Fibroblast of lung (primary cell): ENCODE measurements around the gene PACRG. TPM values are rescaled to one million over a fixed set of nuclear protein-coding genes. Genes with fewer than 3 reads are reported as not detected.
A peak's percentile ranks its signal among the peaks of the same experiment; 100 is the strongest.

Experiments used
- DNase-seq, 2 donors: peaks; one replicate each; pipeline versions ENCODE4 v3.0.0 to v3.0.0-alpha.2; 2010; ENCODE audit warnings: low read depth in 2 of 2
- H2AFZ ChIP-seq: 2 replicates; pipeline ENCODE4 v1.5.1; 2012; ENCODE audit warnings: low read length, control low read depth, inconsistent platforms
- H3K27ac ChIP-seq: 2 replicates; pipeline ENCODE4 v1.5.1; 2011; ENCODE audit warnings: low read length, control low read depth; ENCODE audit not compliant: insufficient read depth
- H3K27me3 ChIP-seq: 2 replicates; pipeline ENCODE4 v1.5.1; 2011; ENCODE audit warnings: mild to moderate bottlenecking, low read length; ENCODE audit not compliant: control insufficient read depth, insufficient read depth
- H3K36me3 ChIP-seq: 2 replicates; pipeline ENCODE4 v1.5.1; 2011; ENCODE audit warnings: low read length; ENCODE audit not compliant: control insufficient read depth, insufficient read depth
- H3K4me1 ChIP-seq: 2 replicates; pipeline ENCODE4 v1.5.1; 2011; ENCODE audit warnings: low read length; ENCODE audit not compliant: control insufficient read depth, insufficient read depth; ENCODE audit errors: extremely low read depth
- H3K4me2 ChIP-seq: 2 replicates; pipeline ENCODE4 v1.5.1; 2011; ENCODE audit warnings: low read length, control low read depth; ENCODE audit not compliant: insufficient read depth; ENCODE audit errors: extremely low read depth
- H3K4me3 ChIP-seq, 4 experiments: fragments of 200-600 bp in 1 of 4; sonication (generic) in 1 of 4; replicated peaks in 1 of 4; 2 replicates each; pipeline ENCODE4 v1.5.1; 2011 to 2016; ENCODE audit warnings: low read length in 4 of 4, low read depth in 3 of 4, mild to moderate bottlenecking in 3 of 4, control low read depth in 2 of 4, inconsistent platforms in 1 of 4, mixed read lengths in 1 of 4; ENCODE audit not compliant: insufficient read depth in 1 of 4; ENCODE audit errors: control extremely low read depth in 1 of 4
- H3K79me2 ChIP-seq: 2 replicates; pipeline ENCODE4 v1.5.1; 2012; ENCODE audit warnings: mild to moderate bottlenecking, low read length, inconsistent platforms; ENCODE audit not compliant: control insufficient read depth, insufficient read depth
- H3K9ac ChIP-seq: 2 replicates; pipeline ENCODE4 v1.5.1; 2011; ENCODE audit warnings: mild to moderate bottlenecking, low read length, control low read depth; ENCODE audit not compliant: insufficient read depth
- H3K9me3 ChIP-seq: 2 replicates; pipeline ENCODE4 v1.5.1; 2012; ENCODE audit warnings: low read depth, low read length; ENCODE audit not compliant: control insufficient read depth, insufficient read depth
- H4K20me1 ChIP-seq: 2 replicates; pipeline ENCODE4 v1.5.1; 2011; ENCODE audit warnings: low read length; ENCODE audit not compliant: control insufficient read depth, insufficient read depth; ENCODE audit errors: extremely low read depth
- EZH2 ChIP-seq: IDR thresholded peaks from 2 replicates; pipeline ENCODE4 v1.5.1; 2012; ENCODE audit warnings: low read length, control low read depth, mild to moderate bottlenecking; ENCODE audit errors: missing control alignments
- polyA plus RNA-seq, 2 donors: library from polyadenylated mRNA; depleted of rRNA in 1 of 2; stranded (reverse) in 1 of 2; unstranded in 1 of 2; fragments of >200 nt; gene quantifications; 2 replicates each; pipeline ENCODE4 v1.2.1, GENCODE V29; 2011 to 2012; ENCODE audit warnings: missing spikeins in 1 of 2
- total RNA-seq: library from RNA; depleted of rRNA; stranded (reverse); fragments of >200 nt; gene quantifications from 2 replicates; pipeline ENCODE4 v1.2.1, GENCODE V29; 2014
- TF ChIP-seq, protein P1 (sequence below), 2 donors: IDR thresholded peaks in 1 of 2; conservative IDR thresholded peaks in 1 of 2; 1 replicate in 1 of 2; 2 replicates in 1 of 2; pipeline ENCODE4 v1.5.1; 2011 to 2012; ENCODE audit warnings: low read length in 2 of 2, control low read depth in 1 of 2, inconsistent platforms in 1 of 2, low read depth in 1 of 2, mild to moderate bottlenecking in 1 of 2

PACRG gene
- total and polyA plus RNA-seq, 2 donors (not counting 1 experiment from before 2014, with no cell fraction given), result 0.30 to 0.66 TPM

DNA sequence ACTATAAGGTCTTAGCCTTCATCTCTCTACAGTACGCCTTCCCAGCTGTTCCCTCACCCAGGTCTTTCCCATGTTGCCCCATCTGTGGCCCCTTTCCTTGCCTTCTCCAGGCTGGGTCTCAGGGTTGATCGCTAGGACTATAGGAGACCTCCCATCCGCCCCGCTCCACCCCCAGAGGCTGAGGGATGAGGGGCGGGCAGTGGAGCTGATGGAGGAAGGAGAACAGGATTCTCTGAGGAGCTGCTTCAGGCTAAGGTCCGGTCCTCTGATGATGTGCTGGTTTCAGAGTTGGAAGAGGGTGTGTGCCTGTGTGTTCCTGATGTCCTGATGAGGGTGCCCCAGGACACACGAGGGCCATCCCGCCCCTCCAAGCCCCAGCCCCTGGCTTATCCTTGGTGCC is 531.9 kb downstream of the PACRG start:
- Histone ChIP-seq H2AFZ (no peak overlapping the region), H3K36me3 (no peaks in the 10 kb centered on the region), H3K4me1 (no peaks in the 10 kb centered on the region), H3K4me2 (no peak overlapping the region), H3K4me3 (no peak overlapping the region), H3K27me3 (no peaks in the 10 kb centered on the region), H4K20me1 (no peaks in the 10 kb centered on the region), H3K27ac (no peak overlapping the region), H3K9me3 (no peaks in the 10 kb centered on the region), H3K79me2 (no peaks in the 10 kb centered on the region), H3K9ac (no peak overlapping the region)
- TF ChIP-seq, protein P1, sequence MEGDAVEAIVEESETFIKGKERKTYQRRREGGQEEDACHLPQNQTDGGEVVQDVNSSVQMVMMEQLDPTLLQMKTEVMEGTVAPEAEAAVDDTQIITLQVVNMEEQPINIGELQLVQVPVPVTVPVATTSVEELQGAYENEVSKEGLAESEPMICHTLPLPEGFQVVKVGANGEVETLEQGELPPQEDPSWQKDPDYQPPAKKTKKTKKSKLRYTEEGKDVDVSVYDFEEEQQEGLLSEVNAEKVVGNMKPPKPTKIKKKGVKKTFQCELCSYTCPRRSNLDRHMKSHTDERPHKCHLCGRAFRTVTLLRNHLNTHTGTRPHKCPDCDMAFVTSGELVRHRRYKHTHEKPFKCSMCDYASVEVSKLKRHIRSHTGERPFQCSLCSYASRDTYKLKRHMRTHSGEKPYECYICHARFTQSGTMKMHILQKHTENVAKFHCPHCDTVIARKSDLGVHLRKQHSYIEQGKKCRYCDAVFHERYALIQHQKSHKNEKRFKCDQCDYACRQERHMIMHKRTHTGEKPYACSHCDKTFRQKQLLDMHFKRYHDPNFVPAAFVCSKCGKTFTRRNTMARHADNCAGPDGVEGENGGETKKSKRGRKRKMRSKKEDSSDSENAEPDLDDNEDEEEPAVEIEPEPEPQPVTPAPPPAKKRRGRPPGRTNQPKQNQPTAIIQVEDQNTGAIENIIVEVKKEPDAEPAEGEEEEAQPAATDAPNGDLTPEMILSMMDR (conservative IDR thresholded peaks at IDR 0.05 in 1 of 2, IDR thresholded peaks at IDR 0.05 in 1 of 2; ENCODE audit: low read depth in 1 of 2, low read length in 2 of 2), result no peak
- no peak for TF ChIP-seq EZH2
- no peak for DNase-seq

- DNase-seq, result peak; percentile 14 to 41
- no peaks in the 10 kb centered on the region for H3K9me3 ChIP-seq
- H3K36me3 ChIP-seq, result no peaks in the 10 kb centered on the region
- no peak overlapping the region for H3K9ac ChIP-seq
- H4K20me1 ChIP-seq, result no peaks in the 10 kb centered on the region
- no peaks in the 10 kb centered on the region for H3K27me3 ChIP-seq
- peak overlapping the region in 1 of 4 experiments; percentile 42 for H3K4me3 ChIP-seq
- H2AFZ ChIP-seq, result no peak overlapping the region
- TF ChIP-seq EZH2, result no peak
- TF ChIP-seq, protein P1 (conservative IDR thresholded peaks at IDR 0.05 in 1 of 2, IDR thresholded peaks at IDR 0.05 in 1 of 2; ENCODE audit: low read depth in 1 of 2, low read length in 2 of 2), result no peak
- H3K4me1 ChIP-seq, result no peaks in the 10 kb centered on the region
- H3K4me2 ChIP-seq, result no peak overlapping the region
- no peaks in the 10 kb centered on the region for H3K79me2 ChIP-seq
- H3K27ac ChIP-seq, result no peak overlapping the region
These were observed 532.5 kb downstream of the PACRG start for GRCh38 chr6:163260111-163260895.

GRCh38 chr6:163260911-163261310 is 533.1 kb downstream of the PACRG start:
- Histone ChIP-seq H3K4me1 (no peaks in the 10 kb centered on the region), H3K27ac (no peak overlapping the region), H4K20me1 (no peaks in the 10 kb centered on the region), H3K79me2 (no peaks in the 10 kb centered on the region), H3K9ac (no peak overlapping the region), H2AFZ (no peak overlapping the region), H3K4me2 (no peak overlapping the region), H3K4me3 (no peak overlapping the region), H3K36me3 (no peaks in the 10 kb centered on the region), H3K9me3 (no peaks in the 10 kb centered on the region), H3K27me3 (no peaks in the 10 kb centered on the region)
- TF ChIP-seq EZH2, result no peak
- TF ChIP-seq, protein P1 (conservative IDR thresholded peaks at IDR 0.05 in 1 of 2, IDR thresholded peaks at IDR 0.05 in 1 of 2; ENCODE audit: low read depth in 1 of 2, low read length in 2 of 2), result no peak
- DNase-seq, result no peak
